ENCODE data around the gene CAB39L. TPM values are rescaled to one million over a fixed set of nuclear protein-coding genes. Genes with fewer than 3 reads are reported as not detected.

The CAB39L gene
- total RNA-seq (2014; rRNA removed; shearing (Covaris generic)) (5.4 and 9.6 TPM in 2 replicates), total RNA-seq (2022) (26.7 and 28.6 TPM in 2 replicates), Bru-seq, nascent RNA (percentile 81 among the genes with signal in this experiment), BruChase-seq, experiment 1, labeled RNA remaining after a 6-hour chase (percentile 71 among the genes with signal in this experiment), BruChase-seq, experiment 2, labeled RNA remaining after a 2-hour chase (percentile 70 among the genes with signal in this experiment)
- long read RNA-seq, transcript CAB39L-202 (9 exons, 3,676 nt) = major isoform, 31 of 63 reads
- long read RNA-seq, partial matches to known transcripts = 8 of 63 reads
- long read RNA-seq, other reads (novel, unspliced or antisense) = 22 of 63 reads

GRCh38 chr13:49443704-49444523 is at the start of gene CAB39L, which contains the start of gene SETDB2:
CAB39L (minus strand) TSS chr13:49444064; CDS start chr13:49382910, 61,154 bp downstream.
SETDB2 (plus strand) TSS chr13:49444274; CDS start chr13:49451894, 7,620 bp downstream.
- peak; percentile 65 for TF ChIP-seq CTCF (conservative IDR thresholded peaks at IDR 0.05; ENCODE audit: low read length)
- no peak for TF ChIP-seq EZH2phosphoT487 (IDR thresholded peaks at IDR 0.05; ENCODE audit: borderline replicate concordance, low read depth, low read length)
- Histone ChIP-seq H3K9me3 (ENCODE audit: low read length) (peaks cover 11% of the 10 kb centered on the region; the same call in 1 of the 2 replicates), H3K36me3 (ENCODE audit: insufficient read depth, low read length) (peaks cover 10% of the 10 kb centered on the region), H3K79me2 (ENCODE audit: insufficient read depth, low read depth, low read length) (peaks cover 46% of the 10 kb centered on the region), H3K4me2 (ENCODE audit: low read length) (peak within 1 kb of the TSS; percentile 91), H3K4me3 (ENCODE audit: low read depth, low read length, poor library complexity, severe bottlenecking) (peak within 1 kb of the TSS; percentile 82), H4K20me1 (ENCODE audit: insufficient read depth, low read length) (no peaks in the 10 kb centered on the region), H3K9me2 (ENCODE audit: insufficient read depth, low read length) (no peaks in the 10 kb centered on the region), H3K27ac (ENCODE audit: low read depth, low read length, poor library complexity, severe bottlenecking) (peak within 1 kb of the TSS; percentile 90), H2AFZ (ENCODE audit: low read length) (peak within 1 kb of the TSS; percentile 80), H3K4me1 (ENCODE audit: insufficient read depth, low read length, poor library complexity, severe bottlenecking) (peaks cover 52% of the 10 kb centered on the region)
- ChIA-PET CTCF (ENCODE audit: unreplicated experiment) (interaction anchor here (1.0 to 1.3 kb wide), 3 partner anchors 53 to 163 kb away, joined by 3 to 5 read pairs (median 3); no protein-coding TSS in a partner anchor), POLR2A (interaction anchor here (0.6 to 9.3 kb wide), 22 partner anchors 12 to 1448 kb away, joined by 3 to 139 read pairs (median 6); partner anchors contain the start of genes ARL11, PHF11 and RCBTB1)
- DNase-seq (ENCODE audit: low spot score) = peak; percentile 100
- no TSS peak for BruUV-seq (replicated peaks)
- intact Hi-C loops (cut with micrococcal nuclease; ENCODE audit: unreplicated experiment) = loop anchor here (1.0 to 5.0 kb wide), 8 partner anchors 43 to 467 kb away; partner anchors contain the start of genes ARL11, KPNA3 and RCBTB1

- CTCF ChIA-PET (ENCODE audit: unreplicated experiment) = no interaction called here
Observed at GRCh38 chr13:49488563-49488962, 44.7 kb upstream of the CAB39L start.

More at GRCh38 chr13:49488563-49488962, 44.7 kb upstream of the CAB39L start:
- no TSS peak for BruUV-seq (replicated peaks)
- DNase-seq (ENCODE audit: low spot score) = no peak
- Histone ChIP-seq H3K9me3 (ENCODE audit: low read length) (no peaks in the 10 kb centered on the region), H4K20me1 (ENCODE audit: insufficient read depth, low read length) (no peaks in the 10 kb centered on the region), H3K36me3 (ENCODE audit: insufficient read depth, low read length) (peaks cover 85% of the 10 kb centered on the region), H3K4me3 (ENCODE audit: low read depth, low read length, poor library complexity, severe bottlenecking) (no peak overlapping the region), H3K4me2 (ENCODE audit: low read length) (no peak overlapping the region), H3K4me1 (ENCODE audit: insufficient read depth, low read length, poor library complexity, severe bottlenecking) (peaks cover 7% of the 10 kb centered on the region), H2AFZ (ENCODE audit: low read length) (no peak overlapping the region), H3K79me2 (ENCODE audit: insufficient read depth, low read depth, low read length) (no peaks in the 10 kb centered on the region), H3K9me2 (ENCODE audit: insufficient read depth, low read length) (no peaks in the 10 kb centered on the region), H3K27ac (ENCODE audit: low read depth, low read length, poor library complexity, severe bottlenecking) (no peak overlapping the region)
- TF ChIP-seq EZH2phosphoT487 (IDR thresholded peaks at IDR 0.05; ENCODE audit: borderline replicate concordance, low read depth, low read length) (no peak), CTCF (conservative IDR thresholded peaks at IDR 0.05; ENCODE audit: low read length) (no peak)
- POLR2A ChIA-PET = interaction anchor here (0.6 to 1.0 kb wide), 2 partner anchors 11 to 408 kb away, joined by 3 read pairs; no protein-coding TSS in a partner anchor
- intact Hi-C loops (cut with micrococcal nuclease; ENCODE audit: unreplicated experiment) = no loop called here
